ENCODE results near the gene MARCOL.

DNA sequence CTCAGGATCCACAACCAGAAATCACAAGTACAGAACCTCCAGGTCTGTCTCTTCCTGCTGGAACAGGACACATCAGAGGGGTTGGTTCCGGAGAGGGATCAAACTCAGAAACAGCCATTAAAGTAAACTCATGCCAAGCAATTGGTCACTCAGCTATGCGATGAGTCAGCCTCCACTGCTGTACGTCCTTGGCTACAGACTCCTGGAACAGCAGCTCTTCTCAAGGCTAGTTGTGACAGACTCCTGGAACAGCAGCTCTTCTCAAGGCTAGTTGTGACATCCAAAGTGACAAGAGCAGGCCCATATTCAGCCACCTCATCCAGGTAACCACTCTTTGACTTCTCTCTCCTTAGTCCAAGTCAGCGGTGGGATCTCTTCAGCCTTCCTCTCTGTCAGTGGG, 30.2 kb downstream of the MARCOL start, which contains the start of gene SPINK13:
- TF ChIP-seq MAFK (IDR thresholded peaks at IDR 0.05; ENCODE audit: low read length) (no peak), SIN3A (IDR thresholded peaks at IDR 0.05; ENCODE audit: borderline replicate concordance in 2 of 2, control insufficient read depth in 1 of 2, low read depth in 2 of 2, low read length in 2 of 2) (no peak), NR2C2 (CRISPR knock-in tag; IDR thresholded peaks at IDR 0.05) (no peak), NR2C2 (tag; IDR thresholded peaks at IDR 0.05) (no peak)
- TF ChIP-seq, protein P1, sequence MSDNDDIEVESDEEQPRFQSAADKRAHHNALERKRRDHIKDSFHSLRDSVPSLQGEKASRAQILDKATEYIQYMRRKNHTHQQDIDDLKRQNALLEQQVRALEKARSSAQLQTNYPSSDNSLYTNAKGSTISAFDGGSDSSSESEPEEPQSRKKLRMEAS (CRISPR knock-in tag; IDR thresholded peaks at IDR 0.05), result no peak
